Stimulated activated CD8-positive, alpha-beta memory T cell treated with anti-CD3 and anti-CD28 coated beads, Interleukin-7, amount 100 ng/mL, for 24 hours (primary cell): Measurements from ENCODE around the gene PRSS56.

Experiments used
- DNase-seq: peaks from one replicate; pipeline ENCODE4 v3.0.0-alpha.2; 2020; ENCODE audit warnings: low read depth

PRSS56 gene

DNA sequence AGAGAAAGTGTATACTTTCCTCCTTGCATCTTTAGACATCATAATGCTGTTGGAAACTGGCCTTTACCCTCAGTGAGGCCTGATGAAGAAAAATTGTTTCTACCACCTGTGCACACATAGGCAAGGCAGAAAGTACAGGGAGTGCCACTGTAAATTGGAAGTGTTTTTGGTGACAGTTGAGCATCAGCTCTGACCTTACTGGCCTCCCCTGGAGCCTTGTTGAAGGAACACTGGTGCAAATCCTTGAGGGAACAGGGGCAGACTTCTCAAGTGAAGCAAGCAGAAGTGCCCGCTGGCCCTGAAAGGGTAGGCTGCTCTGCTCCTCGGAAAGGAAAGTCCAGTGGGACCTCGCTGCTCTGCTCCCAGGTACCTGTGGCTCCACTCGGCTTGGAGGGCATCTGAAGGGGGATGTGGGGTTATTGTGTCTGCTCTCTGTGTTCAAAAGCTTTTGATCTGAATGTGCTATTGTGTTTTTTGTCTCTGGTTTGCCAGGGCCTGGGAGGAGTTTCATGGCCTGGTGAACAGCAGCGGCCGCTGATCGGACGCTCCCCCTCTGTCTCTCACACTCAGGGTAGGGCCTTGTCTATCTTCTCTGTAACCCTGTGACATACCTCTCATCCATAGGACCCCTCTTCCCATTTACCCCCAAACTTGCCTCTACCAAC is 53.7 kb downstream of the PRSS56 start:
- DNase-seq, result no peak

- no peak for DNase-seq
These were observed 54.7 kb downstream of the PRSS56 start for GRCh38 chr2:232574674-232575403.
